Thyroid gland (tissue), 4 donors: Measurements from ENCODE around the gene EN2.

Experiments used
- POLR2A ChIP-seq, 2 donors: fragments of 450-650 bp; IDR thresholded peaks; one replicate each; pipeline ENCODE4 v1.6.1; 2017; ENCODE audit warnings: antibody characterized with exemption in 2 of 2, mild to moderate bottlenecking in 2 of 2, moderate library complexity in 1 of 2
- TF ChIP-seq, protein P1 (sequence below), 6 experiments: fragments of 200-600 bp in 3 of 6; fragments of 450-650 bp in 3 of 6; sonication (generic) in 3 of 6; IDR thresholded peaks; one replicate each; pipeline ENCODE4 v1.5.1; 2016 to 2019; ENCODE audit warnings: antibody characterized with exemption in 6 of 6, mild to moderate bottlenecking in 2 of 6, inconsistent platforms in 1 of 6, moderate library complexity in 1 of 6

DNA sequence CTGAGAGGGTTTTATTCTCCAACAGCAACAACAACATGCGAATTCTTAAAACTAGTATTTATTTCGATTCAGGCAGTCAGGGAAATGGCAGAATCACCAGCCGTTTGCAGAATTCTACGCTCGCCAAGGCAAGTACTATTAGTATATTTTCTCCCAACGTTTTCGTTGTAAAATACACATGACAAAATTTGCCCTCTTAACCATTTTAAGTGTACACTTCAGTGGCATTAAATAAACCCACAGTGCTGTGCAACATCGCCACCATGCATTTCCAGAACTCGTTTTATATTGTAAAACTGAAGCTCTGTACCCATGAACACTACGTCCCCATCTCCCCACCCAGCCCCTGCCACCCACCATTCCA lies 10.8 kb downstream of the EN2 start:
- no peak for TF ChIP-seq POLR2A (IDR thresholded peaks at IDR 0.05)
- TF ChIP-seq, protein P1, sequence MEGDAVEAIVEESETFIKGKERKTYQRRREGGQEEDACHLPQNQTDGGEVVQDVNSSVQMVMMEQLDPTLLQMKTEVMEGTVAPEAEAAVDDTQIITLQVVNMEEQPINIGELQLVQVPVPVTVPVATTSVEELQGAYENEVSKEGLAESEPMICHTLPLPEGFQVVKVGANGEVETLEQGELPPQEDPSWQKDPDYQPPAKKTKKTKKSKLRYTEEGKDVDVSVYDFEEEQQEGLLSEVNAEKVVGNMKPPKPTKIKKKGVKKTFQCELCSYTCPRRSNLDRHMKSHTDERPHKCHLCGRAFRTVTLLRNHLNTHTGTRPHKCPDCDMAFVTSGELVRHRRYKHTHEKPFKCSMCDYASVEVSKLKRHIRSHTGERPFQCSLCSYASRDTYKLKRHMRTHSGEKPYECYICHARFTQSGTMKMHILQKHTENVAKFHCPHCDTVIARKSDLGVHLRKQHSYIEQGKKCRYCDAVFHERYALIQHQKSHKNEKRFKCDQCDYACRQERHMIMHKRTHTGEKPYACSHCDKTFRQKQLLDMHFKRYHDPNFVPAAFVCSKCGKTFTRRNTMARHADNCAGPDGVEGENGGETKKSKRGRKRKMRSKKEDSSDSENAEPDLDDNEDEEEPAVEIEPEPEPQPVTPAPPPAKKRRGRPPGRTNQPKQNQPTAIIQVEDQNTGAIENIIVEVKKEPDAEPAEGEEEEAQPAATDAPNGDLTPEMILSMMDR (IDR thresholded peaks at IDR 0.05): no peak
